ENCODE data around the gene ELOA.

GRCh38 chr1:23696335-23696989 is 46.8 kb upstream of the ELOA start:
- TF ChIP-seq CTCF (IDR thresholded peaks at IDR 0.05): no peak
- no peak for TF ChIP-seq POLR2A (IDR thresholded peaks at IDR 0.05)

Measured in suprapubic skin (tissue), 3 donors.